Glutamatergic neuron (in vitro differentiated cells): ENCODE results near the gene TMEM221. TPM values are rescaled to one million over a fixed set of nuclear protein-coding genes. Genes with fewer than 3 reads are reported as not detected.
A peak's percentile ranks its signal among the peaks of the same experiment; 100 is the strongest.
"Not testable (repeated sequence)": the region's sequence is repeated elsewhere in the genome, so short reads cannot be mapped to it uniquely, and the experiment has no call there.

Experiments
- DNase-seq: peaks from one replicate; pipeline ENCODE4 v3.0.0; 2022
- H3K27ac Mint-ChIP-seq: one replicate; pipeline ENCODE4 v1.8.0; 2020; ENCODE audit warnings: mild to moderate bottlenecking, mixed read lengths, inconsistent platforms; ENCODE audit not compliant: unreplicated experiment
- H3K27me3 Mint-ChIP-seq: one replicate; pipeline ENCODE4 v1.8.0; 2020; ENCODE audit warnings: mild to moderate bottlenecking, moderate library complexity, mixed read lengths, inconsistent platforms; ENCODE audit not compliant: unreplicated experiment
- H3K36me3 Mint-ChIP-seq: one replicate; pipeline ENCODE4 v1.8.0; 2020; ENCODE audit warnings: mild to moderate bottlenecking, mixed read lengths, inconsistent platforms; ENCODE audit not compliant: unreplicated experiment
- H3K4me1 Mint-ChIP-seq: one replicate; pipeline ENCODE4 v1.8.0; 2020; ENCODE audit warnings: mild to moderate bottlenecking, low read depth, mixed read lengths, inconsistent platforms; ENCODE audit not compliant: unreplicated experiment
- H3K4me3 Mint-ChIP-seq: one replicate; pipeline ENCODE4 v1.8.0; 2020; ENCODE audit warnings: mild to moderate bottlenecking, mixed read lengths, inconsistent platforms; ENCODE audit not compliant: unreplicated experiment
- H3K9me3 Mint-ChIP-seq: one replicate; pipeline ENCODE4 v1.8.0; 2020; ENCODE audit warnings: mild to moderate bottlenecking, moderate library complexity, mixed read lengths, inconsistent platforms; ENCODE audit not compliant: unreplicated experiment
- total RNA-seq: library from RNA; stranded (reverse); fragmentation: NEBNext Ultra II Directional; extraction: Animal tissue kit (Norgen Biotek cat#: 25700); gene quantifications from one replicate; pipeline ENCODE4 v1.2.1, GENCODE V29; 2021; ENCODE audit not compliant: unreplicated experiment
- TF ChIP-seq, protein P1 (sequence below): fragments of 200-600 bp; sonication (generic); IDR thresholded peaks from one replicate; pipeline ENCODE4 v1.5.0; 2021; ENCODE audit not compliant: partially characterized antibody, unreplicated experiment

TMEM221 gene
- total RNA-seq, 1 donor from 2014 or later = not detected

DNA sequence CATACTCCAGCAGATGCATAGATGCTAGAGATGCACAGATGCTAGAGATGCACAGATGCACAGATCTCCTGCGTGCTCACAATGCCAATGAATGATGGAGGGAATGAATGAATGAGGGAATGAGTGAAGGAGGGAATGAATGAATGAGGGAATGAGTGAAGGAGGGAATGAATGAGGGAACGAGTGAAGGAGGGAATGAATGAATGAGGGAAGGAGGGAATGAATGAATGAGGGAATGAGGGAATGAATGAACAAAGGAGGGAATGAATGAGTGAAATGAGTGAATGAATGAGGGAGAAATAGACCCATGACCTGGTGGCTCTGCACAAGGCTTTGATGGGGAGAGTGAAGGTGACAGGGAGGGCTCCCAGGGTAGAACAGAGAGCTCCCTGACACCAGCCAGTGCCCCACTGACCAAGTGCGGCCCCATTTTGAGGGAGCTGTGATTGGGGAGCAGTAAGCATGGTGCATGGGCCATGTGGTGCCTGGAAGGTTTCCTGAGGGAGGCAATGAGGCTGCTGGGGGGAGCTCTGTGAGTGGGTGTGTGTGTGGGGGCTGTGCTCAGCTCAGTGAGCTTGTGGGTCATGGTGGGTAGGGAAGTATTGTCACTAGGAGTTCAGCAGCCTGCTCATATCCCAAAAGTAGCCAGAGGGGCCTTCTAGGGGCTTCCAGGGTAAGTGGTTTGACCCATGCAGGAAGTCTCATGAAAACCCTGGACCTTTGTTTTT lies 34.6 kb upstream of the TMEM221 start:
- TF ChIP-seq, protein P1, sequence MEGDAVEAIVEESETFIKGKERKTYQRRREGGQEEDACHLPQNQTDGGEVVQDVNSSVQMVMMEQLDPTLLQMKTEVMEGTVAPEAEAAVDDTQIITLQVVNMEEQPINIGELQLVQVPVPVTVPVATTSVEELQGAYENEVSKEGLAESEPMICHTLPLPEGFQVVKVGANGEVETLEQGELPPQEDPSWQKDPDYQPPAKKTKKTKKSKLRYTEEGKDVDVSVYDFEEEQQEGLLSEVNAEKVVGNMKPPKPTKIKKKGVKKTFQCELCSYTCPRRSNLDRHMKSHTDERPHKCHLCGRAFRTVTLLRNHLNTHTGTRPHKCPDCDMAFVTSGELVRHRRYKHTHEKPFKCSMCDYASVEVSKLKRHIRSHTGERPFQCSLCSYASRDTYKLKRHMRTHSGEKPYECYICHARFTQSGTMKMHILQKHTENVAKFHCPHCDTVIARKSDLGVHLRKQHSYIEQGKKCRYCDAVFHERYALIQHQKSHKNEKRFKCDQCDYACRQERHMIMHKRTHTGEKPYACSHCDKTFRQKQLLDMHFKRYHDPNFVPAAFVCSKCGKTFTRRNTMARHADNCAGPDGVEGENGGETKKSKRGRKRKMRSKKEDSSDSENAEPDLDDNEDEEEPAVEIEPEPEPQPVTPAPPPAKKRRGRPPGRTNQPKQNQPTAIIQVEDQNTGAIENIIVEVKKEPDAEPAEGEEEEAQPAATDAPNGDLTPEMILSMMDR = no peak
- Mint-ChIP-seq H3K36me3 (no peaks in the 10 kb centered on the region), H3K27ac (peak overlapping the region; percentile 78), H3K9me3 (peaks cover 7% of the 10 kb centered on the region), H3K4me1 (peaks cover 4% of the 10 kb centered on the region), H3K4me3 (no peak overlapping the region), H3K27me3 (peaks cover 5% of the 10 kb centered on the region)
- no peak for DNase-seq

DNA sequence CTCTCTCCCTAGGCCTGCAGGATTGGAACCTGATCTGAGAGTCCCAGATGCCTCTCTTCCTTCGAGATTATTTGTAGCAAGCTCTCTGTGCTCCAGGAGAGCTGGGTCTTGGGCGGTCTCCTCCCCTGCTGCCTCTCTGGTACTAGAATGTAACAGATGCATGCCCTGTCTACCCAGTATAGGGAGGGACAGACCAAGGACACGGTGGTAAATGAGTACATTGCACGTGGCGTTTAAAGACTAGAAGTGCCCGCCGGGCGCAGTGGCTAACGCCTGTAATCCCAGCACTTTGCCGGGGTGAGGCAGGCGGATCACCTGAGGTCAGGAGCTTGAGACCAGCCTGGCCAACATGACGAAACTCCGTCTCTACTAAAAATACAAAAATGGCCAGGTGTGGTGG lies 33.5 kb upstream of the TMEM221 start:
- peaks cover 4% of the 10 kb centered on the region for H3K4me1 Mint-ChIP-seq
- TF ChIP-seq, protein P1 = no peak
- H3K4me3 Mint-ChIP-seq = no peak overlapping the region
- H3K27ac Mint-ChIP-seq = no peak overlapping the region
- DNase-seq = no peak
- no peaks in the 10 kb centered on the region for H3K36me3 Mint-ChIP-seq
- peaks cover 5% of the 10 kb centered on the region for H3K27me3 Mint-ChIP-seq
- H3K9me3 Mint-ChIP-seq = peaks cover 9% of the 10 kb centered on the region

DNA sequence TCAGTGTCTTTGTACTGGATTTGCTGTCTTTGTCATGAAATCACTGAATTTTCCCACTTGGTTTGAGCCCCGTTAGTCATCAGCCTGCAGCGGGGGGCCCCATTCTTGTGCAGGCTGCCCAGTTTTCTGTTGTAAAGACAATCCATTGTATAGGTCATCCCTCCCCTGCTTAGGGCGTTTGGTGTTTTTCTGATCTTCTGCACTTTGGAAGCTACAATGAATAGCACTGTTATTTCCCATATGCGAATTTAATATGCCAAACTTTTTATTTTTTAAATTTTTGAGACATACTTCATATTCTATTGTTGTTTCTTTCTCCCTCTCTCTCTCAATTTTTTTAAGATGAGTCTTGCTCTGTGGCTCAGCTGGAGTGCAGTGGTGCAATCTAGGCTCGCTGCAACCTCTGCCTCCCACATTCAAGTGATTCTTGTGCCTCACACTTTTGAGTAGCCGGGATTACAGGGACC lies 30.9 kb upstream of the TMEM221 start:
- Mint-ChIP-seq H3K27ac (no peak overlapping the region), H3K36me3 (no peaks in the 10 kb centered on the region), H3K27me3 (peaks cover 2% of the 10 kb centered on the region), H3K9me3 (peaks cover 7% of the 10 kb centered on the region), H3K4me3 (no peak overlapping the region), H3K4me1 (peaks cover 6% of the 10 kb centered on the region)
- DNase-seq = no peak
- TF ChIP-seq, protein P1 = no peak

DNA sequence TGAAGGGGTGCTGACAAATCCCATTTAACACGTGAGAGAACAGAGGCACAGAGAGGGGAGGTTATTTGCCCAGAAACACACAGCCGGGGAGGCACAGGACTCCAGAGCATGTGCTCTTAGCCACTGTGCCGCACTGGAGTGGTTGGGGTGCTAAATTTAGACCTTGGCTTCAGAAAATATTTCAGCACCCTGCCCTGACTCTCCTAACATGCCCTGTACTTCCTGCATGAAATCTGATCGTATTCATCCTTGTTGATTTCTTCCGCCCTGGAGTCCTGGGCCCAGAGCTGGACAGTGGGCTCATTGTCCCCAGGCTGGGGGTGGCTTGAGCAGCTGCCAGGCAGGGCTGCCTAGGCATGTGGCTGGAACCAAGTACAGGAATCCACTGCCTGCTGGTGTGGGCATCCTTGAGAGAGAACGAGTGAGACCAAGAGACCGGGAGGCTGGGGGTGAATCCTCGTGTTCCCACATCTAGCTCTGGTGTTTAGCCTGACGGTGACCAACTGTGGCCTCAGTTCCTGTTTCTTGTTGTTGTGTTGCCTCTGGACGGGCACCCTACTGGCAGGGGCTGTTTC lies 27.2 kb upstream of the TMEM221 start:
- DNase-seq = no peak
- Mint-ChIP-seq H3K9me3 (peaks cover 5% of the 10 kb centered on the region), H3K4me1 (peaks cover 9% of the 10 kb centered on the region), H3K4me3 (no peak overlapping the region), H3K27ac (no peak overlapping the region), H3K36me3 (no peaks in the 10 kb centered on the region), H3K27me3 (peaks cover 2% of the 10 kb centered on the region)
- TF ChIP-seq, protein P1 = no peak

DNA sequence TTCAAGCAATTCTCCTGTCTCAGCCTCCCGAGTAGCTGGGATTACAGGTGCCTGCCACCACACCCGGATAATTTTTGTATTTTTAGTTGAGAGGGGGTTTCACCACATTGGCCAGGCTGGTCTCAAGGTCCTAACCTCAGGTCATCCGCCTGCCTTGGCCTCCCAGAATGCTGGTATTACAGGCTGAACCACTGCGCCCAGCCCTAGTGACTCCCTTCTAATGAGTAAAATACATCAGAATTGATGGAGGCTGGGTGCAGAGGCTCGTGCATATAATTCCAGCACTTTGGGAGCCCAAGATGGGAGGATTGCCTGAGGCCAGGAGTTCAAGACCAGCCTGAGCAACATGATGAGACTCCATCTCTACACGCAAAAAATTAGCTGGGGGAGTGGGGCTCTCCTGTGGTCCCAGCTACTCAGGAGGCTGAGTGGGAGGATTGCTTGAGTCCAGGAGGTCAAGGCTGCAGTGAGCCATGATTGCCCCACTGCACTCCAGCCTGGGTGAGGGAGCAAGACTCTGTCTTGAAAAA lies 26.6 kb upstream of the TMEM221 start:
- not testable (repeated sequence) for H3K36me3 Mint-ChIP-seq, H3K9me3 Mint-ChIP-seq, H3K27me3 Mint-ChIP-seq, H3K4me1 Mint-ChIP-seq, DNase-seq, H3K27ac Mint-ChIP-seq, H3K4me3 Mint-ChIP-seq
